Measurements from ENCODE around the gene CBX5.
"Not testable (repeated sequence)": the region's sequence is repeated elsewhere in the genome, so short reads cannot be mapped to it uniquely, and the experiment has no call there.

The CBX5 gene

GRCh38 chr12:54193434-54193833 lies 86.5 kb downstream of the CBX5 start:
- no peak for TF ChIP-seq JUND (IDR thresholded peaks at IDR 0.05; ENCODE audit: low read depth)
- in situ Hi-C loops (cut with HindIII; ENCODE audit: low pct_unique_long_range_greater_than_20kb, low sequenced_read_pairs): loop anchor here (25.0 kb wide), 1 partner anchor 181 kb away; the partner anchor contains the start of genes HOXC8 and HOXC9
- DNase-seq (ENCODE audit: low read depth in 1 of 2, low spot score in 1 of 2): no peak

- DNase-seq (ENCODE audit: low read depth in 1 of 2, low spot score in 1 of 2): peak; percentile 77 to 92
These were observed 88.3 kb downstream of the CBX5 start for GRCh38 chr12:54191550-54192022.

GRCh38 chr12:54191126-54191525 lies 88.8 kb downstream of the CBX5 start:
- in situ Hi-C loops (cut with HindIII; ENCODE audit: low pct_unique_long_range_greater_than_20kb, low sequenced_read_pairs): loop anchor here (25.0 kb wide), 1 partner anchor 179 kb away; the partner anchor contains the start of genes HOXC8 and HOXC9
- no peak for TF ChIP-seq JUND (IDR thresholded peaks at IDR 0.05; ENCODE audit: low read depth)
- DNase-seq (ENCODE audit: low read depth in 1 of 2, low spot score in 1 of 2): no peak

More at GRCh38 chr12:54191550-54192022, 88.3 kb downstream of the CBX5 start:
- in situ Hi-C loops (cut with HindIII; ENCODE audit: low pct_unique_long_range_greater_than_20kb, low sequenced_read_pairs): loop anchor here (25.0 kb wide), 1 partner anchor 179 kb away; the partner anchor contains the start of genes HOXC8 and HOXC9
- no peak for TF ChIP-seq JUND (IDR thresholded peaks at IDR 0.05; ENCODE audit: low read depth)

GRCh38 chr12:54189198-54189539 lies 90.8 kb downstream of the CBX5 start:
- DNase-seq (ENCODE audit: low read depth in 1 of 2, low spot score in 1 of 2): no peak
- no peak for TF ChIP-seq JUND (IDR thresholded peaks at IDR 0.05; ENCODE audit: low read depth)
- in situ Hi-C loops (cut with HindIII; ENCODE audit: low pct_unique_long_range_greater_than_20kb, low sequenced_read_pairs): loop anchor here (25.0 kb wide), 1 partner anchor 177 kb away; the partner anchor contains the start of genes HOXC8 and HOXC9

GRCh38 chr12:54187075-54187474 lies 92.8 kb downstream of the CBX5 start:
- no peak for TF ChIP-seq JUND (IDR thresholded peaks at IDR 0.05; ENCODE audit: low read depth)
- in situ Hi-C loops (cut with HindIII; ENCODE audit: low pct_unique_long_range_greater_than_20kb, low sequenced_read_pairs): loop anchor here (25.0 kb wide), 1 partner anchor 175 kb away; the partner anchor contains the start of genes HOXC8 and HOXC9
- DNase-seq (ENCODE audit: low read depth in 1 of 2, low spot score in 1 of 2): peak in 1 of 2 experiments; percentile 49

GRCh38 chr12:54185919-54186318 lies 94.0 kb downstream of the CBX5 start:
- in situ Hi-C loops (cut with HindIII; ENCODE audit: low pct_unique_long_range_greater_than_20kb, low sequenced_read_pairs): loop anchor here (25.0 kb wide), 1 partner anchor 174 kb away; the partner anchor contains the start of genes HOXC8 and HOXC9
- DNase-seq (ENCODE audit: low read depth in 1 of 2, low spot score in 1 of 2): no peak
- TF ChIP-seq JUND (IDR thresholded peaks at IDR 0.05; ENCODE audit: low read depth): no peak

GRCh38 chr12:54185297-54185696 lies 94.6 kb downstream of the CBX5 start:
- DNase-seq (ENCODE audit: low read depth in 1 of 2, low spot score in 1 of 2): not testable (repeated sequence)
- in situ Hi-C loops (cut with HindIII; ENCODE audit: low pct_unique_long_range_greater_than_20kb, low sequenced_read_pairs): loop anchor here (25.0 kb wide), 1 partner anchor 173 kb away; the partner anchor contains the start of genes HOXC8 and HOXC9

GRCh38 chr12:54184024-54184805 lies 95.7 kb downstream of the CBX5 start:
- DNase-seq (ENCODE audit: low read depth in 1 of 2, low spot score in 1 of 2): no peak
- in situ Hi-C loops (cut with HindIII; ENCODE audit: low pct_unique_long_range_greater_than_20kb, low sequenced_read_pairs): loop anchor here (25.0 kb wide), 1 partner anchor 172 kb away; the partner anchor contains the start of genes HOXC8 and HOXC9
- TF ChIP-seq JUND (IDR thresholded peaks at IDR 0.05; ENCODE audit: low read depth): no peak

GRCh38 chr12:54182981-54183380 lies 96.9 kb downstream of the CBX5 start:
- TF ChIP-seq JUND (IDR thresholded peaks at IDR 0.05; ENCODE audit: low read depth): no peak
- in situ Hi-C loops (cut with HindIII; ENCODE audit: low pct_unique_long_range_greater_than_20kb, low sequenced_read_pairs): loop anchor here (25.0 kb wide), 1 partner anchor 171 kb away; the partner anchor contains the start of genes HOXC8 and HOXC9
- no peak for DNase-seq (ENCODE audit: low read depth in 1 of 2, low spot score in 1 of 2)

GRCh38 chr12:54182086-54182485 lies 97.8 kb downstream of the CBX5 start:
- TF ChIP-seq JUND (IDR thresholded peaks at IDR 0.05; ENCODE audit: low read depth): no peak
- DNase-seq (ENCODE audit: low read depth in 1 of 2, low spot score in 1 of 2): no peak
- in situ Hi-C loops (cut with HindIII; ENCODE audit: low pct_unique_long_range_greater_than_20kb, low sequenced_read_pairs): loop anchor here (25.0 kb wide), 1 partner anchor 170 kb away; the partner anchor contains the start of genes HOXC8 and HOXC9

Measured in T47D (cell line).